IPS DF 6.9 (cell line): Measurements from ENCODE around the gene FBXO15.

Experiments used
- DNase-seq: peaks from one replicate; pipeline ENCODE4 v3.0.0-alpha.2; 2013; ENCODE audit warnings: low read depth, low spot score
- H3K27ac ChIP-seq: one replicate; pipeline ENCODE4 v1.5.1; 2013; ENCODE audit warnings: low read length, control low read depth
- H3K27me3 ChIP-seq: 2 replicates; pipeline ENCODE4 v1.6.1; 2013; ENCODE audit warnings: mild to moderate bottlenecking, low read length; ENCODE audit not compliant: control insufficient read depth, insufficient read depth
- H3K36me3 ChIP-seq: 2 replicates; pipeline ENCODE4 v1.6.1; 2013; ENCODE audit warnings: low read length; ENCODE audit not compliant: control insufficient read depth, insufficient read depth
- H3K4me1 ChIP-seq: 2 replicates; pipeline ENCODE4 v1.6.1; 2013; ENCODE audit warnings: low read length; ENCODE audit not compliant: control insufficient read depth, insufficient read depth
- H3K4me3 ChIP-seq: 2 replicates; pipeline ENCODE4 v1.5.1; 2013; ENCODE audit warnings: mild to moderate bottlenecking, low read length
- H3K9me3 ChIP-seq: 2 replicates; pipeline ENCODE4 v1.6.1; 2013; ENCODE audit warnings: low read length, inconsistent platforms; ENCODE audit not compliant: control insufficient read depth, insufficient read depth
- WGBS: extraction: QIAGEN DNeasy Blood & Tissue Kit; methylation state at CpG from one replicate; pipeline ENCODE4 v1.1.7; 2013; ENCODE audit warnings: mixed read lengths, missing lambda C conversion rate; ENCODE audit not compliant: insufficient read length, insufficient coverage; 5-methylcytosine and 5-hydroxymethylcytosine counted together

FBXO15 gene

DNA sequence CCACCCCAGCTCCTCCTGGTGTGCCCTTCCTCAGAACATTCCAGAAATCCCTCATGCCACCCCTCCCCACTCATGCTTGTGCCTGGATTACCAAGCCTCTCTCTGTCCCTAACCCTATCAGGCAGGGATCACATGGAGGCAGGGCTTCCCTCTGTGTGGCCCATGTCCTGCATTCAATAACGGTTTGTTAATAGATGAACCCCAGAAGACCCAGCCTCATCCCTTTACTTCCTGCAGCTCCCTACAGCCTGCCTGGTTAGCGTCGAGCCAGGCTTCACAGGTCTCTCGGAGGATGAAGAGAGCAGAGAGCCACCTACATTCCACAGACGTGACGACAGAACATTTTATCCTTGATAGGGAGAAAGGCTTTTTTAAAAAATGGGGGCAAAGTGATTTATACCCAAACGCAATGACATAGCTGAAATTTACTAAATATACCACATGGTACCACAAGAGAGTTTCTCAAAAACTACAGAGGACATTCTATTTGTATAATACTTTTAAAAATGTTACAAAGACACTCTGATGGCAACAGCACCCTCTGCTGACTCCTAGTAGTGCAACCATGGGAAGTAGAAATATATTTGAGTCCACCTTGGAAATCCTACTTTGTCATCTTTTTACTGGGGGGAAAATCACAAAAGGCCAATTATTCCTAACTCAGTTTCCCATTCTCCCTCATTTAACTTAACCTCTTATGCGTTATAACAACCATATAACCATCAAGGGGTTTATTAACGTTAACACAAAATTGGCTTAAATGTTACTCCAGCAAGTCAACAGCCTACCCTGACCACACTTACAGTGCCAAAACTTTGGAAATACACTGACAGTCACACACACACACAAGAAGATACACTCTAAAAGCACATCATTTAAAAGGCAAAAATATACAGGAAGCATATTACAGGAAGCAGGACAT is 30.7 kb downstream of the FBXO15 start:
- WGBS, result no CpG with 5 or more reads among the region's 9 CpGs
- Histone ChIP-seq H3K27me3 (no peaks in the 10 kb centered on the region), H3K36me3 (no peaks in the 10 kb centered on the region), H3K4me1 (peaks cover 2% of the 10 kb centered on the region; the same call in 1 of the 2 replicates), H3K9me3 (no peaks in the 10 kb centered on the region), H3K4me3 (no peak overlapping the region), H3K27ac (no peak overlapping the region)
- DNase-seq, result peak; percentile 37

- H3K27me3 ChIP-seq, result no peaks in the 10 kb centered on the region
- WGBS, result no CpG with 5 or more reads among the region's 4 CpGs
- no peak for DNase-seq
- H3K4me1 ChIP-seq, result peaks cover 2% of the 10 kb centered on the region; the same call in 1 of the 2 replicates
- no peaks in the 10 kb centered on the region for H3K36me3 ChIP-seq
- H3K27ac ChIP-seq, result no peak overlapping the region
- no peak overlapping the region for H3K4me3 ChIP-seq
- H3K9me3 ChIP-seq, result no peaks in the 10 kb centered on the region
Measured at GRCh38 chr18:74115046-74115445, 32.6 kb downstream of the FBXO15 start.

DNA sequence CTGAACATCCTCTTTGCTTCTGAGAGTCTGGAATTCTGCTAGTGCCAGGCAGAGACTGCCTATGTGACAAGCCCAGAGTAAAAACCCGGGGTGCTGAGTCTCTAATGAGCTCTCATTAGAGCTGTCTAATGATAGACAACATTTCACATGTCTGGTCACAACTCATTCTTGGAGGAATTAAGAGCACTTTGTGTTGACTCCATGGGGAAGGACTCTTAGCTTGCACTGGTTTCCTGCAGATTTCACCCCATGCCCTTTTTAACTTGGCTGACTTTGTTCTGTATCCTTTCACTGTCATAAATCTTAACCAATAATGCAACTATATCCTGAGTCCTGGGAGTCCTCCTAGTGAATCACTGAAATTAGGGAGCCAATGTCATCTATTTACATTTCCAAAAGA is 33.5 kb downstream of the FBXO15 start:
- Histone ChIP-seq H3K27ac (no peak overlapping the region), H3K36me3 (no peaks in the 10 kb centered on the region), H3K27me3 (no peaks in the 10 kb centered on the region), H3K4me3 (no peak overlapping the region), H3K9me3 (no peaks in the 10 kb centered on the region), H3K4me1 (peaks cover 2% of the 10 kb centered on the region; the same call in 1 of the 2 replicates)
- no CpG with 5 or more reads among the region's 1 CpG for WGBS
- no peak for DNase-seq

GRCh38 chr18:74113711-74114110 is 33.9 kb downstream of the FBXO15 start:
- H3K27ac ChIP-seq, result no peak overlapping the region
- H3K4me3 ChIP-seq, result no peak overlapping the region
- no peak for DNase-seq
- no peaks in the 10 kb centered on the region for H3K36me3 ChIP-seq
- peaks cover 2% of the 10 kb centered on the region; the same call in 1 of the 2 replicates for H3K4me1 ChIP-seq
- no peaks in the 10 kb centered on the region for H3K9me3 ChIP-seq
- no peaks in the 10 kb centered on the region for H3K27me3 ChIP-seq

GRCh38 chr18:74110976-74111375 is 36.7 kb downstream of the FBXO15 start:
- Histone ChIP-seq H3K4me3 (no peak overlapping the region), H3K27me3 (no peaks in the 10 kb centered on the region), H3K36me3 (no peaks in the 10 kb centered on the region), H3K27ac (no peak overlapping the region), H3K9me3 (no peaks in the 10 kb centered on the region), H3K4me1 (no peaks in the 10 kb centered on the region; the same call in 1 of the 2 replicates)
- no peak for DNase-seq
- WGBS, result no CpG with 5 or more reads among the region's 4 CpGs

- whole genome bisulfite sequencing, result no CpG with 5 or more reads among the region's 1 CpG
Measured at GRCh38 chr18:74110149-74110548, 37.5 kb downstream of the FBXO15 start.

GRCh38 chr18:74108460-74108859 is 39.2 kb downstream of the FBXO15 start:
- no peak overlapping the region for H3K4me3 ChIP-seq

More at GRCh38 chr18:74110149-74110548, 37.5 kb downstream of the FBXO15 start:
- Histone ChIP-seq H3K4me1 (no peaks in the 10 kb centered on the region; the same call in 1 of the 2 replicates), H3K4me3 (no peak overlapping the region), H3K27me3 (no peaks in the 10 kb centered on the region), H3K36me3 (no peaks in the 10 kb centered on the region), H3K9me3 (no peaks in the 10 kb centered on the region), H3K27ac (no peak overlapping the region)
- DNase-seq, result no peak

DNA sequence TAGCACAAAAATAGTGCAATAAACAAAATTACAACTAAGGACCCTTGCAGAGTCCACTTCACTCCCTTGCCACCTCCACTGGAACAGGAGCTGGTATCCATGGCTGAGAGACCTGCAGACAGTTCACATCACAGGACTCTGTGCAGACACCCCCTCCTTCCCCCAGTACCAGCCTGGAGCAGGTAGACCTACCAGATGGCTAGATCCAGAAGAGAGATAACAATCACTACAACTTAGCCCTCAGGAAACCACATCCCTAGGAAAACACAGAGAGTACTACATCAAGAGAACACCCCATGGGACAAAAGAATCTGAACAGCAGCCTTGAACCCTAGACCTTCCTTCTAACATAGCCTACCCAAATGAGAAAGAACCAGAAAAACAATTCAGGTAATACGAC is 49.8 kb downstream of the FBXO15 start:
- Histone ChIP-seq H3K4me3 (no peak overlapping the region), H3K27me3 (no peaks in the 10 kb centered on the region), H3K36me3 (no peaks in the 10 kb centered on the region), H3K27ac (no peak overlapping the region), H3K9me3 (no peaks in the 10 kb centered on the region), H3K4me1 (0 out of 2 replicates have a peak, but pooled peaks cover 2% of the 10 kb centered on the region)
- WGBS, result no CpG with 5 or more reads among the region's 1 CpG
- DNase-seq, result no peak

More at GRCh38 chr18:74108460-74108859, 39.2 kb downstream of the FBXO15 start:
- no CpG with 5 or more reads among the region's 2 CpGs for WGBS
- H3K9me3 ChIP-seq, result no peaks in the 10 kb centered on the region
- no peak for DNase-seq
- H3K27ac ChIP-seq, result no peak overlapping the region
- no peaks in the 10 kb centered on the region for H3K36me3 ChIP-seq
- H3K4me1 ChIP-seq, result no peaks in the 10 kb centered on the region
- H3K27me3 ChIP-seq, result no peaks in the 10 kb centered on the region

- Histone ChIP-seq H3K4me3 (no peak overlapping the region), H3K9me3 (no peaks in the 10 kb centered on the region), H3K4me1 (0 out of 2 replicates have a peak, but pooled peaks cover 2% of the 10 kb centered on the region), H3K36me3 (no peaks in the 10 kb centered on the region), H3K27ac (no peak overlapping the region), H3K27me3 (no peaks in the 10 kb centered on the region)
- WGBS, result no CpG with 5 or more reads among the region's 3 CpGs
- no peak for DNase-seq
Measured at GRCh38 chr18:74092922-74093321, 54.7 kb downstream of the FBXO15 start.

GRCh38 chr18:74084184-74084855 is 63.3 kb downstream of the FBXO15 start:
- Histone ChIP-seq H3K27ac (no peak overlapping the region), H3K27me3 (no peaks in the 10 kb centered on the region), H3K4me3 (no peak overlapping the region), H3K9me3 (no peaks in the 10 kb centered on the region), H3K36me3 (no peaks in the 10 kb centered on the region), H3K4me1 (no peaks in the 10 kb centered on the region)
- DNase-seq, result no peak
- WGBS, result no CpG with 5 or more reads among the region's 9 CpGs
